GM12891 (cell line): ENCODE data around the gene CSNK2B.

Experiments used
- DNase-seq: peaks from one replicate; pipeline ENCODE4 v3.0.0; 2011; ENCODE audit warnings: low spot score; ENCODE audit not compliant: insufficient read length
- FAIRE-seq: peaks from 2 replicates; lab custom pipeline; 2011; peaks lifted over from hg19 to GRCh38; lab: Jason Lieb, UNC
- PAX5 ChIP-seq: IDR thresholded peaks from 2 replicates; pipeline ENCODE4 v1.6.1; 2011; ENCODE audit warnings: low read length, moderate library complexity, mild to moderate bottlenecking; ENCODE audit not compliant: insufficient read depth, severe bottlenecking
- POLR2A ChIP-seq: IDR thresholded peaks from 2 replicates; pipeline ENCODE4 v1.6.1; 2011; ENCODE audit warnings: low read depth, low read length, control low read depth
- POLR2AphosphoS5 ChIP-seq: IDR thresholded peaks from 2 replicates; pipeline ENCODE4 v1.6.1; 2011; ENCODE audit warnings: low read depth, low read length, control low read depth
- POU2F2 ChIP-seq: IDR thresholded peaks from 2 replicates; pipeline ENCODE4 v1.6.1; 2011; ENCODE audit warnings: low read depth, mild to moderate bottlenecking, control low read depth, low read length, moderate library complexity
- SPI1 ChIP-seq: IDR thresholded peaks from 2 replicates; pipeline ENCODE4 v1.6.1; 2011; ENCODE audit warnings: low read depth, low read length, control low read depth
- TAF1 ChIP-seq: IDR thresholded peaks from 2 replicates; pipeline ENCODE4 v1.6.1; 2011; ENCODE audit warnings: low read depth, low read length, control low read depth

Gene CSNK2B

GRCh38 chr6:31651602-31652191 is 14.2 kb upstream of the CSNK2B start:
- no peak for DNase-seq
- no peak for FAIRE-seq
- TF ChIP-seq PAX5 = no peak
- TF ChIP-seq SPI1 = no peak
- no peak for TF ChIP-seq POU2F2
- no peak for TF ChIP-seq POLR2A
- TF ChIP-seq POLR2AphosphoS5 = no peak
- TF ChIP-seq TAF1 = no peak

- FAIRE-seq = no peak
- TF ChIP-seq POU2F2 (peak; percentile 20), PAX5 (no peak), SPI1 (0 out of 2 replicates have a peak, but pooled peaks have one; percentile 9), POLR2AphosphoS5 (no peak; the same call in 1 of the 2 replicates), POLR2A (0 out of 2 replicates have a peak, but pooled peaks have one; percentile 17), TAF1 (peak; percentile 59)
These were observed 12.8 kb upstream of the CSNK2B start for GRCh38 chr6:31652925-31653724.

GRCh38 chr6:31654574-31655348 is 11.1 kb upstream of the CSNK2B start:
- FAIRE-seq = no peak
- TF ChIP-seq SPI1 = no peak
- TF ChIP-seq PAX5 = no peak
- TF ChIP-seq POLR2A = no peak
- TF ChIP-seq POU2F2 = no peak
- no peak for TF ChIP-seq TAF1
- no peak for TF ChIP-seq POLR2AphosphoS5
- DNase-seq = no peak

More at GRCh38 chr6:31652925-31653724, 12.8 kb upstream of the CSNK2B start:
- peak; percentile 83 for DNase-seq

- DNase-seq = no peak
- FAIRE-seq = no peak
- no peak for TF ChIP-seq TAF1
- TF ChIP-seq POLR2A = no peak; the same call in 1 of the 2 replicates
These were observed 10.3 kb upstream of the CSNK2B start, which contains the start of gene APOM for GRCh38 chr6:31655349-31656237. APOM (plus strand) TSS chr6:31655894; CDS start chr6:31655967, 73 bp downstream.

- FAIRE-seq (no peak), DNase-seq (no peak)
- TF ChIP-seq POU2F2 (no peak), POLR2A (no peak)
These were observed 8.3 kb upstream of the CSNK2B start for GRCh38 chr6:31657406-31658157.

- peak; percentile 35; the same call in 1 of the 2 replicates for TF ChIP-seq POLR2A
- TF ChIP-seq PAX5 = no peak
- DNase-seq (no peak), FAIRE-seq (no peak)
These were observed 7.7 kb upstream of the CSNK2B start for GRCh38 chr6:31658158-31658688.

- DNase-seq = no peak
- FAIRE-seq = no peak
- TF ChIP-seq SPI1 = no peak
- no peak for TF ChIP-seq POU2F2
- TF ChIP-seq POLR2A = no peak
- TF ChIP-seq PAX5 = no peak
- no peak for TF ChIP-seq TAF1
- no peak for TF ChIP-seq POLR2AphosphoS5
These were observed 6.8 kb upstream of the CSNK2B start for GRCh38 chr6:31658983-31659648.

GRCh38 chr6:31659649-31660380 is 6.1 kb upstream of the CSNK2B start:
- DNase-seq (no peak), FAIRE-seq (peak; percentile 55)
- TF ChIP-seq PAX5 = peak; percentile 56
- TF ChIP-seq POLR2A = no peak
- TF ChIP-seq SPI1 = 0 out of 2 replicates have a peak, but pooled peaks have one; percentile 6
